Epithelial cell of esophagus (primary cell): ENCODE measurements around the gene MFSD1.

Source experiments
- DNase-seq: peaks from one replicate; pipeline ENCODE4 v3.0.0; 2010; ENCODE audit warnings: low read depth
- H3K4me3 ChIP-seq: 2 replicates; pipeline ENCODE4 v1.5.1; 2011; ENCODE audit warnings: mild to moderate bottlenecking, low read length, control low read depth
- TF ChIP-seq, protein P1 (sequence below): IDR thresholded peaks from 2 replicates; pipeline ENCODE4 v1.5.1; 2011; ENCODE audit warnings: low read depth, mild to moderate bottlenecking, low read length, control low read depth, inconsistent platforms; ENCODE audit not compliant: insufficient read depth; ENCODE audit errors: missing control alignments

MFSD1 gene

DNA sequence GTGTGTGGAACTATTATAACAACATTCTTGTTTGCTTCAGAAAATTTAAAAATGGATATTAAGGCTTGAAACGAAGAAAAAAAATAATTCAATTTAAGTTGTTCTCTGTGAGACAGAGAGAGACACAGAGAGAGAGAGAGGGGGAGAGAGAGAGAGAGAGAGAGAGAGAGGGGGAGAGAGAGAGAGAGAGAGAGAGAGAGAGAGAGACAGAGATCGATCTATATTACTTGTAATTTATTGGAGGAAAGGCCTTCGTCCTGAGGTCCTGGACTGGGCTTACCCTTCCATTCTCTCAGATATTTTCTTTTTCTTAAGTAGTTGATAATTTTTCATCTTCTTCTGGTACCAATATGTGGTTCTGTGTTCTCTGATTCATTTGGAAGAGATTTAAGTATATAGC, 25.9 kb downstream of the MFSD1 start:
- H3K4me3 ChIP-seq, result no peak overlapping the region
- TF ChIP-seq, protein P1, sequence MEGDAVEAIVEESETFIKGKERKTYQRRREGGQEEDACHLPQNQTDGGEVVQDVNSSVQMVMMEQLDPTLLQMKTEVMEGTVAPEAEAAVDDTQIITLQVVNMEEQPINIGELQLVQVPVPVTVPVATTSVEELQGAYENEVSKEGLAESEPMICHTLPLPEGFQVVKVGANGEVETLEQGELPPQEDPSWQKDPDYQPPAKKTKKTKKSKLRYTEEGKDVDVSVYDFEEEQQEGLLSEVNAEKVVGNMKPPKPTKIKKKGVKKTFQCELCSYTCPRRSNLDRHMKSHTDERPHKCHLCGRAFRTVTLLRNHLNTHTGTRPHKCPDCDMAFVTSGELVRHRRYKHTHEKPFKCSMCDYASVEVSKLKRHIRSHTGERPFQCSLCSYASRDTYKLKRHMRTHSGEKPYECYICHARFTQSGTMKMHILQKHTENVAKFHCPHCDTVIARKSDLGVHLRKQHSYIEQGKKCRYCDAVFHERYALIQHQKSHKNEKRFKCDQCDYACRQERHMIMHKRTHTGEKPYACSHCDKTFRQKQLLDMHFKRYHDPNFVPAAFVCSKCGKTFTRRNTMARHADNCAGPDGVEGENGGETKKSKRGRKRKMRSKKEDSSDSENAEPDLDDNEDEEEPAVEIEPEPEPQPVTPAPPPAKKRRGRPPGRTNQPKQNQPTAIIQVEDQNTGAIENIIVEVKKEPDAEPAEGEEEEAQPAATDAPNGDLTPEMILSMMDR, result no peak
- DNase-seq, result no peak

GRCh38 chr3:158830391-158830790, 28.5 kb downstream of the MFSD1 start:
- DNase-seq, result peak; percentile 63
- no peak overlapping the region for H3K4me3 ChIP-seq
- TF ChIP-seq, protein P1, result no peak

- TF ChIP-seq, protein P1, result no peak
- no peak overlapping the region for H3K4me3 ChIP-seq
- DNase-seq, result no peak
Observed at GRCh38 chr3:158831861-158832260, 30.0 kb downstream of the MFSD1 start.

GRCh38 chr3:158835631-158836030, 33.8 kb downstream of the MFSD1 start:
- DNase-seq, result no peak
- no peak overlapping the region for H3K4me3 ChIP-seq
- TF ChIP-seq, protein P1, result no peak

DNA sequence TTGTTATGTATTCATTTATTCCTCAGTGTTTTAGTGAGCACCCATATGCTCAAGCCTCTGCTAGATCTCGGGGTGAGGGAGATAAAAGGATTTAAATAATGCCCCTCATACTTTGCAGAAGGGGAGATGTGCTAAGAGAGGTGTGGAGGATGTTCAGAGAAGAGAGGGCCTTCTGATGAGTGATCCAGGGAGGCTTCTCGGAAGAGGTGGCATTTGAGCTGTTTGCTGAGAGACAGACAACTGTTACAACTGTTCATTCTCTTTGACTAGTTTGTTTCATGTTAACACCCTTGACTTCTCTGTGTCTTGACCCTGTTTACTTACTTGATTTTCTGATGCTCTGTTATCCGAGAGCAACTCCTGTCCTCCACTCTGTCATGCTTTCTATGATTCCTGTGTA, 34.5 kb downstream of the MFSD1 start:
- no peak overlapping the region for H3K4me3 ChIP-seq
- DNase-seq, result no peak
- TF ChIP-seq, protein P1, result no peak

DNA sequence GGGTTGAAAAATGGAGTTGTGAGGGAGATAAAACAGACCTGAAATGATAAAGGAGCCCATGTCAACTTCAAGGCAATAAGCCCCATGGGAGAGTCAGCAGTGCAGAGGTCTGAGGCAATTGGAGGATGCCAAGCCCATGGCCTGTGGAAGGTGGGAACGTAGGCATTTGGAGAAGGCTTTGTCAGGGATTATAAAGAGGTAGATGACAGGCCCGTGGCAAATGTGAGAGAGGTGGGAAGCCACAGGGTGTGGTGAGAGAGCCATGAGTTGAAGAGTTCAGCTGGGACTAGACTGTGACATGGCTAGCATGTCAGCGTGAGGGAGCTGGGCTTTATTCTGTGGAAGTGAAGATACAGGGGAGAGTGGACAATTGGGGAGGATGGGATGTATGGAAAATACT, 35.4 kb downstream of the MFSD1 start:
- H3K4me3 ChIP-seq, result no peak overlapping the region
- TF ChIP-seq, protein P1, result no peak
- DNase-seq, result no peak

DNA sequence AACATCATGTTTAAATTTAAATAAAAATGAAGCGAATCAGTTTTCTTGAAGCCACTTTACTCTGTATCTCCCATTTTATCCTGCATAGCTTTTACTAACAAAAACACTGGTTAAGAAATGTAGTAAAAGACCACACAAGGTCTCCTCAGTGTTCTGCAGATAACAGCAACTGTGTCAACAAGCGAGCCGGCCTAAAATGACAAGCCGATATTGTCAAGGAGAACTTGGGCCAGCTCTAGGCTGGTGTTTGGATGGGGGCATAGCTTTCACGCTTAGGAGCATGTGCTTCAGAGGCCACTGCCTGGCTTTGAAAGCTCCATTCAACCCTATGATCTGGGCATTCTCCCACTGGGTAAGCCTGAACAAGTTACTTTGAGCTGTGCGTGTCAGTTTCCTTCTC, 38.1 kb downstream of the MFSD1 start:
- DNase-seq, result no peak
- TF ChIP-seq, protein P1, result no peak
- no peak overlapping the region for H3K4me3 ChIP-seq
